SK-N-SH (cell line): ENCODE data around the gene EDN2. TPM values are rescaled to one million over a fixed set of nuclear protein-coding genes. Genes with fewer than 3 reads are reported as not detected.

Source experiments
- CTCF ChIA-PET: fragments of 300-600, 350-600 bp; formaldehyde crosslinking; extraction: SDS; loops from one replicate; lab custom pipeline; 2021; lab: Yijun Ruan, JAX
- POLR2A ChIA-PET: fragments of 350-600 bp; sonication (Branson Sonifier 250); formaldehyde crosslinking; extraction: SDS; loops from one replicate; lab custom pipeline; 2020; ENCODE audit warnings: antibody characterized with exemption, inconsistent platforms; lab: Yijun Ruan, JAX
- DNase-seq: peaks from one replicate; pipeline ENCODE4 v3.0.0; 2012
- H2AFZ ChIP-seq: fragments of 200-600 bp; sonication (generic); 2 replicates; pipeline ENCODE4 v1.8.1; 2016; ENCODE audit warnings: antibody characterized with exemption, mild to moderate bottlenecking, low read depth
- H3F3A ChIP-seq: fragments of 200-600 bp; sonication (generic); replicated peaks from 2 replicates; pipeline ENCODE3; 2016; ENCODE audit warnings: antibody characterized with exemption, mild to moderate bottlenecking; ENCODE audit not compliant: insufficient read depth
- H3K27ac ChIP-seq, 2 experiments: fragments of 200-500 bp in 1 of 2; fragments of 200-600 bp in 1 of 2; sonication (Bioruptor generic) in 1 of 2; sonication (generic), shearing (Covaris generic) in 1 of 2; 2 replicates each; pipeline versions ENCODE4 v1.5.1 to v1.6.1; 2014 to 2016; ENCODE audit warnings: low read depth in 2 of 2, inconsistent platforms in 1 of 2, low read length in 1 of 2, mild to moderate bottlenecking in 1 of 2, mixed read lengths in 1 of 2
- H3K27me3 ChIP-seq: fragments of 200-600 bp; sonication (generic), shearing (Covaris generic); 2 replicates; pipeline ENCODE4 v1.6.1; 2016; ENCODE audit warnings: mixed run types; ENCODE audit not compliant: insufficient read depth
- H3K36me3 ChIP-seq, 2 experiments: fragments of 200-500 bp in 1 of 2; fragments of 200-600 bp in 1 of 2; sonication (Bioruptor generic) in 1 of 2; sonication (generic) in 1 of 2; replicated peaks in 1 of 2; 2 replicates each; pipeline versions ENCODE3 to v1.5.1; 2014 to 2016; ENCODE audit warnings: low read length in 1 of 2, mild to moderate bottlenecking in 1 of 2; ENCODE audit not compliant: insufficient read depth in 2 of 2, control insufficient read depth in 1 of 2
- H3K4me1 ChIP-seq, 2 experiments: fragments of 200-500 bp in 1 of 2; fragments of 200-600 bp in 1 of 2; sonication (Bioruptor generic) in 1 of 2; sonication (generic), shearing (Covaris generic) in 1 of 2; 2 replicates each; pipeline versions ENCODE4 v1.5.1 to v1.6.1; 2014 to 2016; ENCODE audit warnings: low read depth in 1 of 2, low read length in 1 of 2, mixed run types in 1 of 2; ENCODE audit not compliant: insufficient read depth in 2 of 2, control insufficient read depth in 1 of 2
- H3K4me2 ChIP-seq: fragments of 200-600 bp; sonication (generic), shearing (Covaris generic); 2 replicates; pipeline ENCODE4 v1.6.1; 2017; ENCODE audit warnings: mixed run types
- H3K4me3 ChIP-seq, 2 experiments: fragments of 200-500 bp in 1 of 2; fragments of 200-600 bp in 1 of 2; sonication (Bioruptor generic) in 1 of 2; sonication (generic), shearing (Covaris generic) in 1 of 2; 2 replicates each; pipeline versions ENCODE4 v1.5.1 to v1.8.1; 2014 to 2016; ENCODE audit warnings: low read depth in 2 of 2, inconsistent platforms in 1 of 2, low read length in 1 of 2, mild to moderate bottlenecking in 1 of 2, mixed read lengths in 1 of 2, moderate library complexity in 1 of 2
- H3K79me2 ChIP-seq: fragments of 200-600 bp; sonication (generic); 2 replicates; pipeline ENCODE4 v1.8.1; 2017; ENCODE audit warnings: mild to moderate bottlenecking; ENCODE audit not compliant: insufficient read depth
- H3K9ac ChIP-seq: fragments of 200-600 bp; sonication (generic); 2 replicates; pipeline ENCODE4 v1.6.1; 2017; ENCODE audit warnings: mixed run types
- H3K9me2 ChIP-seq: fragments of 200-600 bp; sonication (generic); 2 replicates; pipeline ENCODE4 v1.6.1; 2017; ENCODE audit warnings: mixed run types
- H3K9me3 ChIP-seq: fragments of 200-600 bp; sonication (generic); 2 replicates; pipeline ENCODE4 v1.6.1; 2017; ENCODE audit warnings: mixed run types, mild to moderate bottlenecking, moderate library complexity
- H4K20me1 ChIP-seq: fragments of 200-600 bp; sonication (generic); 2 replicates; pipeline ENCODE4 v1.6.1; 2017; ENCODE audit warnings: mild to moderate bottlenecking, mixed run types; ENCODE audit not compliant: insufficient read depth
- CHD2 ChIP-seq: fragments of 150-350 bp; IDR thresholded peaks from 2 replicates; pipeline ENCODE4 v1.6.1; 2018; ENCODE audit warnings: low read length; ENCODE audit not compliant: partially characterized antibody
- EZH2phosphoT487 ChIP-seq: fragments of 200-600 bp; sonication (generic); IDR thresholded peaks from 2 replicates; pipeline ENCODE4 v1.6.1; 2017; ENCODE audit warnings: low read depth, mixed run types, mild to moderate bottlenecking, antibody characterized with exemption, moderate library complexity, borderline replicate concordance
- FOSL2 ChIP-seq: IDR thresholded peaks from 2 replicates; pipeline ENCODE4 v1.4.0; 2012; ENCODE audit warnings: low read depth, mild to moderate bottlenecking, moderate library complexity, borderline replicate concordance
- FOXJ3 ChIP-seq: sonication (generic); formaldehyde crosslinking; IDR thresholded peaks from 2 replicates; pipeline ENCODE4 v1.5.1; 2020; ENCODE audit warnings: mild to moderate bottlenecking, missing genetic modification reagents
- GABPA ChIP-seq: IDR thresholded peaks from 2 replicates; pipeline ENCODE4 v1.4.0; 2012; ENCODE audit warnings: low read depth, mild to moderate bottlenecking
- IRF3 ChIP-seq: fragments of 150-350 bp; IDR thresholded peaks from 2 replicates; pipeline ENCODE4 v1.6.1; 2016; ENCODE audit warnings: mild to moderate bottlenecking, low read depth, low read length
- MEF2A ChIP-seq: IDR thresholded peaks from 2 replicates; pipeline ENCODE4 v1.4.0; 2012; ENCODE audit warnings: low read depth, borderline replicate concordance
- MXI1 ChIP-seq: IDR thresholded peaks from 2 replicates; pipeline ENCODE4 v1.6.1; 2012; ENCODE audit warnings: mild to moderate bottlenecking, low read depth, low read length, improper control_type of control experiment
- NFIC ChIP-seq: IDR thresholded peaks from 2 replicates; pipeline ENCODE4 v1.4.0; 2012; ENCODE audit warnings: borderline replicate concordance
- PBX3 ChIP-seq: IDR thresholded peaks from 2 replicates; pipeline ENCODE4; 2012
- POLR2AphosphoS5 ChIP-seq: IDR thresholded peaks from 2 replicates; pipeline ENCODE4 v1.6.1; 2012; ENCODE audit warnings: low read depth, low read length
- RAD21 ChIP-seq: IDR thresholded peaks from 2 replicates; pipeline ENCODE4 v1.6.1; 2012; ENCODE audit warnings: mild to moderate bottlenecking, low read length
- SMC3 ChIP-seq: IDR thresholded peaks from 2 replicates; pipeline ENCODE4 v1.6.1; 2012; ENCODE audit warnings: low read depth, low read length, improper control_type of control experiment
- TAF1 ChIP-seq: IDR thresholded peaks from 2 replicates; pipeline ENCODE4 v1.6.1; 2012; ENCODE audit warnings: low read depth, mild to moderate bottlenecking, low read length, moderate library complexity, borderline replicate concordance
- USF2 ChIP-seq: fragments of 150-350 bp; IDR thresholded peaks from 2 replicates; pipeline ENCODE4 v1.6.1; 2017; ENCODE audit warnings: antibody characterized with exemption, low read length, low read depth, borderline replicate concordance
- YY1 ChIP-seq: IDR thresholded peaks from 2 replicates; pipeline ENCODE4 v1.4.0; 2012; ENCODE audit warnings: low read depth, mild to moderate bottlenecking
- WGBS: methylation state at CpG from one replicate; pipeline ENCODE4 v1.1.6; 2017; ENCODE audit warnings: low lambda C conversion rate; 5-methylcytosine and 5-hydroxymethylcytosine counted together
- polyA plus RNA-seq, 3 experiments: library from polyadenylated mRNA; depleted of rRNA; stranded (reverse); fragments of >200 nt; gene quantifications; 2 replicates each; pipeline ENCODE4 v1.2.3, GENCODE V29; 2012
- TF ChIP-seq, protein P1 (sequence below): fragments of 200-600 bp; sonication (generic); IDR thresholded peaks from 2 replicates; pipeline ENCODE4 v1.6.1; 2017; ENCODE audit warnings: antibody characterized with exemption, mild to moderate bottlenecking, moderate library complexity
- TF ChIP-seq, protein P2 (sequence below): IDR thresholded peaks from 2 replicates; pipeline ENCODE4 v1.4.0; 2012; ENCODE audit warnings: low read depth, borderline replicate concordance
- TF ChIP-seq, protein P3 (sequence below): IDR thresholded peaks from 2 replicates; pipeline ENCODE4 v1.4.0; 2012; ENCODE audit warnings: low read depth, borderline replicate concordance

EDN2 gene
- polyA plus RNA-seq (2012; rRNA removed), result 0.97 and 1.7 TPM in 2 replicates
- polyA plus RNA-seq (2012; cell fraction: cytosol; rRNA removed), result 0.77 and 0.84 TPM in 2 replicates
- polyA plus RNA-seq (2012; cell fraction: nucleus; rRNA removed), result 0.75 and 1.2 TPM in 2 replicates

GRCh38 chr1:41484402-41485241 is at the start of gene EDN2:
Gene EDN2, minus strand, starts transcription at chr1:41484683. Its CDS starts 82 bp downstream, at chr1:41484601.
- POLR2A ChIA-PET, result interaction anchor here (0.6 kb wide), 1 partner anchor 22 kb away, joined by 3 read pairs; no protein-coding TSS in a partner anchor
- Histone ChIP-seq H3F3A (peaks cover 17% of the 10 kb centered on the region), H3K4me1 (peaks cover 60 to 63% of the 10 kb centered on the region in 2 experiments), H3K9ac (peak within 1 kb of the TSS; percentile 39; the same call in 1 of the 2 replicates), H3K36me3 (no peaks in the 10 kb centered on the region), H3K4me3 (no peak within 1 kb of the TSS), H3K4me2 (peak within 1 kb of the TSS; percentile 55), H3K79me2 (0 out of 2 replicates have a peak, but pooled peaks cover 2% of the 10 kb centered on the region), H3K27me3 (no peaks in the 10 kb centered on the region), H4K20me1 (no peaks in the 10 kb centered on the region), H3K9me3 (no peaks in the 10 kb centered on the region), H2AFZ (no peak within 1 kb of the TSS), H3K27ac (peak within 1 kb of the TSS; percentile 70 to 87), H3K9me2 (no peaks in the 10 kb centered on the region)
- DNase-seq, result peak; percentile 76
- 87% methylated on average over 10 of the region's 27 CpGs for WGBS
- CTCF ChIA-PET, result interaction anchor here (0.8 to 11.2 kb wide), 15 partner anchors 9 to 127 kb away, joined by 3 to 93 read pairs (median 5); partner anchors contain the start of gene FOXO6
- TF ChIP-seq MEF2A, result no peak
- TF ChIP-seq POLR2AphosphoS5, result no peak
- peak; percentile 28 for TF ChIP-seq RAD21
- TF ChIP-seq SMC3, result peak; percentile 14; the same call in 1 of the 2 replicates
- TF ChIP-seq IRF3, result no peak
- TF ChIP-seq, protein P1, sequence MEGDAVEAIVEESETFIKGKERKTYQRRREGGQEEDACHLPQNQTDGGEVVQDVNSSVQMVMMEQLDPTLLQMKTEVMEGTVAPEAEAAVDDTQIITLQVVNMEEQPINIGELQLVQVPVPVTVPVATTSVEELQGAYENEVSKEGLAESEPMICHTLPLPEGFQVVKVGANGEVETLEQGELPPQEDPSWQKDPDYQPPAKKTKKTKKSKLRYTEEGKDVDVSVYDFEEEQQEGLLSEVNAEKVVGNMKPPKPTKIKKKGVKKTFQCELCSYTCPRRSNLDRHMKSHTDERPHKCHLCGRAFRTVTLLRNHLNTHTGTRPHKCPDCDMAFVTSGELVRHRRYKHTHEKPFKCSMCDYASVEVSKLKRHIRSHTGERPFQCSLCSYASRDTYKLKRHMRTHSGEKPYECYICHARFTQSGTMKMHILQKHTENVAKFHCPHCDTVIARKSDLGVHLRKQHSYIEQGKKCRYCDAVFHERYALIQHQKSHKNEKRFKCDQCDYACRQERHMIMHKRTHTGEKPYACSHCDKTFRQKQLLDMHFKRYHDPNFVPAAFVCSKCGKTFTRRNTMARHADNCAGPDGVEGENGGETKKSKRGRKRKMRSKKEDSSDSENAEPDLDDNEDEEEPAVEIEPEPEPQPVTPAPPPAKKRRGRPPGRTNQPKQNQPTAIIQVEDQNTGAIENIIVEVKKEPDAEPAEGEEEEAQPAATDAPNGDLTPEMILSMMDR, result peak; percentile 30
- TF ChIP-seq USF2, result no peak
- no peak for TF ChIP-seq CHD2
- no peak for TF ChIP-seq TAF1
- no peak for TF ChIP-seq FOXJ3 (CRISPR knock-in tag)
- TF ChIP-seq, protein P2, sequence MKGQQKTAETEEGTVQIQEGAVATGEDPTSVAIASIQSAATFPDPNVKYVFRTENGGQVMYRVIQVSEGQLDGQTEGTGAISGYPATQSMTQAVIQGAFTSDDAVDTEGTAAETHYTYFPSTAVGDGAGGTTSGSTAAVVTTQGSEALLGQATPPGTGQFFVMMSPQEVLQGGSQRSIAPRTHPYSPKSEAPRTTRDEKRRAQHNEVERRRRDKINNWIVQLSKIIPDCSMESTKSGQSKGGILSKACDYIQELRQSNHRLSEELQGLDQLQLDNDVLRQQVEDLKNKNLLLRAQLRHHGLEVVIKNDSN, result no peak
- no peak for TF ChIP-seq NFIC
- TF ChIP-seq, protein P3, sequence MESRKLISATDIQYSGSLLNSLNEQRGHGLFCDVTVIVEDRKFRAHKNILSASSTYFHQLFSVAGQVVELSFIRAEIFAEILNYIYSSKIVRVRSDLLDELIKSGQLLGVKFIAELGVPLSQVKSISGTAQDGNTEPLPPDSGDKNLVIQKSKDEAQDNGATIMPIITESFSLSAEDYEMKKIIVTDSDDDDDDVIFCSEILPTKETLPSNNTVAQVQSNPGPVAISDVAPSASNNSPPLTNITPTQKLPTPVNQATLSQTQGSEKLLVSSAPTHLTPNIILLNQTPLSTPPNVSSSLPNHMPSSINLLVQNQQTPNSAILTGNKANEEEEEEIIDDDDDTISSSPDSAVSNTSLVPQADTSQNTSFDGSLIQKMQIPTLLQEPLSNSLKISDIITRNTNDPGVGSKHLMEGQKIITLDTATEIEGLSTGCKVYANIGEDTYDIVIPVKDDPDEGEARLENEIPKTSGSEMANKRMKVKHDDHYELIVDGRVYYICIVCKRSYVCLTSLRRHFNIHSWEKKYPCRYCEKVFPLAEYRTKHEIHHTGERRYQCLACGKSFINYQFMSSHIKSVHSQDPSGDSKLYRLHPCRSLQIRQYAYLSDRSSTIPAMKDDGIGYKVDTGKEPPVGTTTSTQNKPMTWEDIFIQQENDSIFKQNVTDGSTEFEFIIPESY, result no peak
- no peak for TF ChIP-seq EZH2phosphoT487
- TF ChIP-seq GABPA, result no peak
- TF ChIP-seq MXI1, result no peak
- no peak for TF ChIP-seq YY1
- TF ChIP-seq PBX3, result no peak
- TF ChIP-seq FOSL2, result no peak
